ENCODE data around the gene CHRDL2. TPM values are rescaled to one million over a fixed set of nuclear protein-coding genes. Genes with fewer than 3 reads are reported as not detected.
A peak's percentile ranks its signal among the peaks of the same experiment; 100 is the strongest.

The CHRDL2 gene
- total and polyA plus RNA-seq, 2 of the 13 experiments (the other 11 are each of a cell fraction or from before 2014, with no cell fraction given) = 0.04 TPM; not detected in 1

- TF ChIP-seq MYC (CRISPR knock-in tag; IDR thresholded peaks at IDR 0.05; ENCODE audit: borderline replicate concordance) = no peak
- TF ChIP-seq ZNF83 (CRISPR knock-in tag; IDR thresholded peaks at IDR 0.05; ENCODE audit: borderline replicate concordance) = no peak
- TF ChIP-seq ZBTB14 (CRISPR knock-in tag; IDR thresholded peaks at IDR 0.05) = no peak
- no peak for TF ChIP-seq IRF2 (CRISPR knock-in tag; IDR thresholded peaks at IDR 0.05)
- peak; percentile 29; the same call in 1 of the 2 replicates for TF ChIP-seq ZFP91 (CRISPR knock-in tag; IDR thresholded peaks at IDR 0.05; ENCODE audit: borderline replicate concordance)
- no peak for TF ChIP-seq KLF15 (CRISPR knock-in tag; IDR thresholded peaks at IDR 0.05; ENCODE audit: borderline replicate concordance)
- TF ChIP-seq POLR2AphosphoS5 (IDR thresholded peaks at IDR 0.05; ENCODE audit: low read depth, low read length) = no peak
- no peak for TF ChIP-seq ZNF530 (CRISPR knock-in tag; IDR thresholded peaks at IDR 0.05; ENCODE audit: low read depth)
- TF ChIP-seq ZNF263 (CRISPR knock-in tag; IDR thresholded peaks at IDR 0.05) = peak; percentile 73
- peak; percentile 66; the same call in 1 of the 2 replicates for TF ChIP-seq NCOR1 (IDR thresholded peaks at IDR 0.05; ENCODE audit: borderline replicate concordance, low read length)
- TF ChIP-seq HNF4G (IDR thresholded peaks at IDR 0.05; ENCODE audit: borderline replicate concordance, low read depth, low read length) = peak; percentile 80
- TF ChIP-seq HNF4G (CRISPR knock-in tag; IDR thresholded peaks at IDR 0.05; ENCODE audit: borderline replicate concordance, low read depth) = peak; percentile 46; the same call in 1 of the 2 replicates
- TF ChIP-seq GRHL1 (CRISPR knock-in tag; conservative IDR thresholded peaks at IDR 0.05) = no peak
- no peak for TF ChIP-seq ZNF451 (CRISPR knock-in tag; IDR thresholded peaks at IDR 0.05)
- peak; percentile 80 for TF ChIP-seq ZNF644 (CRISPR knock-in tag; IDR thresholded peaks at IDR 0.05; ENCODE audit: low read depth)
- peak; percentile 39; the same call in 1 of the 2 replicates for TF ChIP-seq MAFF (IDR thresholded peaks at IDR 0.05; ENCODE audit: low read depth, low read length)
- TF ChIP-seq SATB2 (CRISPR knock-in tag; IDR thresholded peaks at IDR 0.05) = no peak
- no peak for TF ChIP-seq SNAPC5 (CRISPR knock-in tag; IDR thresholded peaks at IDR 0.05; ENCODE audit: borderline replicate concordance)
- no peak for TF ChIP-seq ZNF780A (CRISPR knock-in tag; IDR thresholded peaks at IDR 0.05)
- no peak for TF ChIP-seq TOE1 (CRISPR knock-in tag; IDR thresholded peaks at IDR 0.05)
- TF ChIP-seq ZNF737 (CRISPR knock-in tag; IDR thresholded peaks at IDR 0.05; ENCODE audit: borderline replicate concordance) = no peak; the same call in 1 of the 2 replicates
- TF ChIP-seq PHF20 (CRISPR knock-in tag; IDR thresholded peaks at IDR 0.05) = no peak
- 0 out of 2 replicates have a peak, but pooled peaks have one; percentile 22 for TF ChIP-seq GATAD2A (CRISPR knock-in tag; IDR thresholded peaks at IDR 0.05)
These were observed 68.6 kb downstream of the CHRDL2 start (continued) for GRCh38 chr11:74662487-74663103.
